ENCODE results near the gene PDGFB. TPM values are rescaled to one million over a fixed set of nuclear protein-coding genes. Genes with fewer than 3 reads are reported as not detected.

The PDGFB gene
- total RNA-seq, 1 experiment from 2014 or later = 39.7 TPM

GRCh38 chr22:39227542-39228272, 17.1 kb downstream of the PDGFB start:
- BruUV-seq (replicated peaks) = no TSS peak
- H3F3A ChIP-seq (ENCODE audit: insufficient read depth, low read depth) = peaks cover 29% of the 10 kb centered on the region
- POLR2A ChIA-PET (ENCODE audit: unreplicated experiment) = no interaction called here
- no peak overlapping the region for H2AFZ ChIP-seq
- H4K20me1 ChIP-seq (ENCODE audit: insufficient read depth) = no peaks in the 10 kb centered on the region
- no peak overlapping the region for H3K27ac ChIP-seq
- no peaks in the 10 kb centered on the region for H3K9me2 ChIP-seq (ENCODE audit: insufficient read depth)
- H3K27me3 ChIP-seq (ENCODE audit: insufficient read depth, low read depth) = no peaks in the 10 kb centered on the region
- no peak overlapping the region for H3K4me3 ChIP-seq
- H3K4me2 ChIP-seq = no peak overlapping the region
- H3K36me3 ChIP-seq (ENCODE audit: low read depth) = peaks cover 57% of the 10 kb centered on the region
- intact Hi-C loops (cut with micrococcal nuclease; ENCODE audit: unreplicated experiment) = no loop called here
- CTCF ChIA-PET = no interaction called here
- TF ChIP-seq EZH2 (IDR thresholded peaks at IDR 0.05; ENCODE audit: low read depth) (no peak), CTCF (conservative IDR thresholded peaks at IDR 0.05) (no peak)
- no peaks in the 10 kb centered on the region for H3K4me1 ChIP-seq (replicated peaks; ENCODE audit: insufficient read depth)
- H3K79me2 ChIP-seq (ENCODE audit: low read depth) = no peaks in the 10 kb centered on the region
- no peaks in the 10 kb centered on the region for H3K9me3 ChIP-seq (ENCODE audit: insufficient read depth, low read depth)
- no peak for DNase-seq

GRCh38 chr22:39226353-39226752, 18.4 kb downstream of the PDGFB start:
- Histone ChIP-seq H3K4me2 (no peak overlapping the region), H2AFZ (no peak overlapping the region), H3K36me3 (ENCODE audit: low read depth) (peaks cover 47% of the 10 kb centered on the region), H3F3A (ENCODE audit: insufficient read depth, low read depth) (peaks cover 40% of the 10 kb centered on the region), H3K9me3 (ENCODE audit: insufficient read depth, low read depth) (no peaks in the 10 kb centered on the region), H3K4me1 (replicated peaks; ENCODE audit: insufficient read depth) (peaks cover 9% of the 10 kb centered on the region), H3K79me2 (ENCODE audit: low read depth) (no peaks in the 10 kb centered on the region), H3K4me3 (no peak overlapping the region), H3K9me2 (ENCODE audit: insufficient read depth) (no peaks in the 10 kb centered on the region), H3K27me3 (ENCODE audit: insufficient read depth, low read depth) (no peaks in the 10 kb centered on the region), H4K20me1 (ENCODE audit: insufficient read depth) (no peaks in the 10 kb centered on the region), H3K27ac (no peak overlapping the region)
- TF ChIP-seq CTCF (conservative IDR thresholded peaks at IDR 0.05) (no peak), EZH2 (IDR thresholded peaks at IDR 0.05; ENCODE audit: low read depth) (no peak)
- ChIA-PET CTCF (no interaction called here), POLR2A (ENCODE audit: unreplicated experiment) (interaction anchor here (0.6 kb wide), 1 partner anchor 42 kb away, joined by 4 read pairs; no protein-coding TSS in a partner anchor)
- intact Hi-C loops (cut with micrococcal nuclease; ENCODE audit: unreplicated experiment) = no loop called here
- DNase-seq = no peak
- no TSS peak for BruUV-seq (replicated peaks)

GRCh38 chr22:39225591-39225990, 19.2 kb downstream of the PDGFB start:
- ChIA-PET CTCF (no interaction called here), POLR2A (ENCODE audit: unreplicated experiment) (no interaction called here)
- no TSS peak for BruUV-seq (replicated peaks)

More at GRCh38 chr22:39225591-39225990, 19.2 kb downstream of the PDGFB start:
- TF ChIP-seq EZH2 (IDR thresholded peaks at IDR 0.05; ENCODE audit: low read depth) (no peak), CTCF (conservative IDR thresholded peaks at IDR 0.05) (no peak)
- Histone ChIP-seq H2AFZ (no peak overlapping the region), H3K4me3 (no peak overlapping the region), H3K9me3 (ENCODE audit: insufficient read depth, low read depth) (no peaks in the 10 kb centered on the region), H3K79me2 (ENCODE audit: low read depth) (no peaks in the 10 kb centered on the region), H3K36me3 (ENCODE audit: low read depth) (peaks cover 40% of the 10 kb centered on the region; the same call in 1 of the 2 replicates), H3K27me3 (ENCODE audit: insufficient read depth, low read depth) (no peaks in the 10 kb centered on the region), H3K4me1 (replicated peaks; ENCODE audit: insufficient read depth) (peaks cover 14% of the 10 kb centered on the region), H3K4me2 (no peak overlapping the region), H3K27ac (no peak overlapping the region), H3K9me2 (ENCODE audit: insufficient read depth) (no peaks in the 10 kb centered on the region), H3F3A (ENCODE audit: insufficient read depth, low read depth) (peaks cover 45% of the 10 kb centered on the region), H4K20me1 (ENCODE audit: insufficient read depth) (no peaks in the 10 kb centered on the region)
- no peak for DNase-seq
- intact Hi-C loops (cut with micrococcal nuclease; ENCODE audit: unreplicated experiment) = no loop called here
